A549 (cell line): ENCODE measurements around the gene CD8A. TPM values are rescaled to one million over a fixed set of nuclear protein-coding genes. Genes with fewer than 3 reads are reported as not detected.
"Not testable (repeated sequence)": the region's sequence is repeated elsewhere in the genome, so short reads cannot be mapped to it uniquely, and the experiment has no call there.

ENCODE experiments used
- ATAC-seq, 2 experiments: fragments of 200-7000 bp in 1 of 2; fragments of >200 bp in 1 of 2; cut with Nextera tagmentation in 1 of 2; cut with Tn5 transposase in 1 of 2; 3 replicates each; pipeline versions ENCODE4 v1.8.0 to v1.9.1; 2018 to 2020; ENCODE audit warnings: mild to moderate bottlenecking in 1 of 2, moderate library complexity in 1 of 2
- CTCF ChIA-PET: fragments of 300-600 bp; sonication (Branson Sonifier 250); formaldehyde crosslinking; extraction: SDS; loops from one replicate; lab custom pipeline; 2021; ENCODE audit warnings: antibody characterized with exemption, inconsistent platforms; lab: Yijun Ruan, JAX
- POLR2A ChIA-PET: fragments of 350-600 bp; formaldehyde crosslinking; extraction: SDS; loops from one replicate; lab custom pipeline; 2021; ENCODE audit warnings: antibody characterized with exemption, inconsistent platforms; lab: Yijun Ruan, JAX
- DNase-seq, 2 experiments: peaks; one replicate each; pipeline versions ENCODE4 v3.0.0 to v3.0.0-alpha.2; 2011 to 2016; ENCODE audit warnings: low read depth in 1 of 2, low spot score in 1 of 2
- FAIRE-seq: peaks from 2 replicates; lab custom pipeline; 2011; peaks lifted over from hg19 to GRCh38; lab: Jason Lieb, UNC
- H3K27ac ChIP-seq, 2 experiments: fragments of >200 bp; sonication (Bioruptor Twin); formaldehyde crosslinking; 3 replicates each; pipeline ENCODE4 v1.5.1; 2016 to 2017
- H3K4me1 ChIP-seq: fragments of >200 bp; sonication (Bioruptor Twin); formaldehyde crosslinking; 3 replicates; pipeline ENCODE4 v1.6.1; 2016
- H3K4me2 ChIP-seq: fragments of >200 bp; sonication (Bioruptor Twin); formaldehyde crosslinking; 3 replicates; pipeline ENCODE4 v1.6.1; 2016
- H3K4me3 ChIP-seq: fragments of >200 bp; sonication (Bioruptor Twin); formaldehyde crosslinking; 3 replicates; pipeline ENCODE4 v1.5.1; 2016
- H3K9me3 ChIP-seq: fragments of >200 bp; sonication (Bioruptor Twin); formaldehyde crosslinking; 3 replicates; pipeline ENCODE4 v1.6.1; 2016
- ESRRA ChIP-seq: fragments of 150-350 bp; IDR thresholded peaks from 2 replicates; pipeline ENCODE4 v1.6.1; 2014; ENCODE audit warnings: mild to moderate bottlenecking, low read length, borderline replicate concordance
- JUNB ChIP-seq: fragments of >200 bp; sonication (Bioruptor Twin); formaldehyde crosslinking; IDR thresholded peaks from 2 replicates; pipeline ENCODE4 v1.6.1; 2016
- KDM1A ChIP-seq: fragments of 200-600 bp; sonication (generic); IDR thresholded peaks from 2 replicates; pipeline ENCODE4 v1.6.1; 2016; ENCODE audit warnings: low read depth, mild to moderate bottlenecking
- NFE2L2 ChIP-seq: fragments of 150-350 bp; conservative IDR thresholded peaks from 2 replicates; pipeline ENCODE4 v1.6.1; 2014; ENCODE audit warnings: low read length
- POLR2AphosphoS2 ChIP-seq: conservative IDR thresholded peaks from 2 replicates; pipeline ENCODE4 v1.6.1; 2012; ENCODE audit warnings: low read length, improper control_type of control experiment, inconsistent platforms
- RCOR1 ChIP-seq: fragments of 150-350 bp; IDR thresholded peaks from 2 replicates; pipeline ENCODE4 v1.6.1; 2014; ENCODE audit warnings: antibody characterized with exemption, low read length, low read depth
- ZC3H11A ChIP-seq: fragments of 450-650 bp; IDR thresholded peaks from 2 replicates; pipeline ENCODE4 v1.6.1; 2014; ENCODE audit warnings: antibody characterized with exemption, mild to moderate bottlenecking
- ZFP36 ChIP-seq: fragments of 450-650 bp; IDR thresholded peaks from 2 replicates; pipeline ENCODE4 v1.6.1; 2014; ENCODE audit warnings: borderline replicate concordance; ENCODE audit not compliant: partially characterized antibody
- WGBS: methylation state at CpG from one replicate; pipeline ENCODE4 v1.1.6; 2017; ENCODE audit errors: missing lambda C conversion rate; 5-methylcytosine and 5-hydroxymethylcytosine counted together
- polyA minus RNA-seq: library from RNA; depleted of rRNA, polyadenylated mRNA; stranded (reverse); fragments of >200 nt; gene quantifications from 2 replicates; pipeline ENCODE4 v1.2.3, GENCODE V29; 2011; rRNA and poly(A)+ RNA removed
- polyA plus RNA-seq, 4 experiments: library from polyadenylated mRNA; depleted of rRNA in 3 of 4; stranded (reverse); fragments of >200 nt; fragmentation: RNase III in 1 of 4; extraction: RNeasy Plus Mini Kit Qiagen cat#74134 plus additional on column Dnase treatment in 1 of 4; gene quantifications; 2 replicates in 3 of 4; 3 replicates in 1 of 4; pipeline ENCODE4 v1.2.3, GENCODE V29; 2011 to 2017
- TF ChIP-seq, protein P1 (sequence below): fragments of >200 bp; sonication (Bioruptor Twin); formaldehyde crosslinking; IDR thresholded peaks from 3 replicates; pipeline ENCODE4 v1.5.1; 2016

The CD8A gene
- 0.29 and 0.40 TPM in 2 replicates for polyA plus RNA-seq (2011; rRNA removed)
- 0.06 and 0.07 TPM in 2 replicates for polyA plus RNA-seq (2012; cell fraction: cytosol; rRNA removed)
- polyA plus RNA-seq (2012; cell fraction: nucleus; rRNA removed): 0.07 and 0.12 TPM in 2 replicates
- 0.10 to 0.25 TPM (median 0.22 TPM) in 3 replicates for polyA plus RNA-seq (2017; fragmentation: RNase III; extraction: RNeasy Plus Mini Kit Qiagen cat#74134 plus additional on column Dnase treatment)
- polyA minus RNA-seq: 0.08 and 0.24 TPM in 2 replicates

DNA sequence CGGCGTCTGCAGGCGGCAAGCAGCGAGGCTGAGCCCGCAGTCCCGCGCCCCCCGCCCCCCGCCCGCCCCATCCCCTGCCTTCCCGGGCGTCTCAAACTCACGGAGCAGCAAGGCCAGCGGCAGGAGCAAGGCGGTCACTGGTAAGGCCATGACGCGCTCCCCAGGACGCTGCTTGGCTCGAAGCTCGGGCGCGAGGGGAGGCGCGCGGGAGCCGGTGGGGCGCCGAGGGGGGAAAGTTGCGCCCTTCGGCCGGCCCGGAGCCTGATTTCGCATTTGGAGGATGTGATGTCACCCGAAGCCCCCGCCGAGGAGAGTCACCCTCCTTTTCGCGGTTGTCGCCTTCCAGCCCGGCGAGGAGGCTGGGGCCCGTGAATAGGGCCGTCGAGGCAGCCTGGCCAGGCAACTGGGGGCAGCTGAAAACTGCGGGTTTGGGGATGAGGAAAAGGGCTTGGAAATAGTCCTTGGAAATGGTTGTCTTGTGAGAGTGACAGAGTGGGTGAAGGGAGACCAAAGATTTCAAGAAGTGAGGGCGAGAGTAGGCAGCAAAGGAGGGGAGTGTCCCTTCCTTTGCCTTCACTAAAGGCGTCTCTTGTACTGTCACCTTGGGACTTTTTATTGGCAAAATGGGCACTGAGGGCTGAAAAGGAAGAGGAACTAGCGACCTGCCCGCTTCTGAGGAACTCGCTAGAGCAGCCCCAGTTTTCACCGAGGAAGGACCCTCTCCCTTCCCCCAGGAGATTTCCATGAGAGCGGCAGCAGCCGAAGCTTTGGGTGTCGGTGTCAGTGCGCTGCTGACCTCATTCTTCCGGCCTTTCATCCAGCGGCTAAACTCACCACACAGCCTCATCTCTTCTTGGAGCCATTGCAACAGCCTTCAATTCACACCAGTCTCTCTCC is at the start of gene CD8A:
Gene CD8A (minus strand): TSS at position 238 of the 897 bp plus-strand sequence. CDS start 88 bp downstream, at position 150.
- H3K27ac ChIP-seq: no peak within 1 kb of the TSS
- DNase-seq (no peak), ATAC-seq (peak in 1 of 2 experiments; percentile 40; a peak in 3 of 6 replicates), FAIRE-seq (no peak)
- H3K4me1 ChIP-seq: peaks cover 19% of the 10 kb centered on the region; the same call in 2 of the 3 replicates
- WGBS: 58% methylated on average over 19 of the region's 57 CpGs
- 0 out of 3 replicates have a peak, but pooled peaks cover 1% of the 10 kb centered on the region for H3K9me3 ChIP-seq
- POLR2A ChIA-PET: interaction anchor here (0.6 kb wide), 1 partner anchor 143 kb away, joined by 4 read pairs; no protein-coding TSS in a partner anchor
- CTCF ChIA-PET: interaction anchor here (0.5 to 2.4 kb wide), 3 partner anchors 13 to 26 kb away, joined by 3 to 13 read pairs (median 6); no protein-coding TSS in a partner anchor
- TF ChIP-seq, protein P1, sequence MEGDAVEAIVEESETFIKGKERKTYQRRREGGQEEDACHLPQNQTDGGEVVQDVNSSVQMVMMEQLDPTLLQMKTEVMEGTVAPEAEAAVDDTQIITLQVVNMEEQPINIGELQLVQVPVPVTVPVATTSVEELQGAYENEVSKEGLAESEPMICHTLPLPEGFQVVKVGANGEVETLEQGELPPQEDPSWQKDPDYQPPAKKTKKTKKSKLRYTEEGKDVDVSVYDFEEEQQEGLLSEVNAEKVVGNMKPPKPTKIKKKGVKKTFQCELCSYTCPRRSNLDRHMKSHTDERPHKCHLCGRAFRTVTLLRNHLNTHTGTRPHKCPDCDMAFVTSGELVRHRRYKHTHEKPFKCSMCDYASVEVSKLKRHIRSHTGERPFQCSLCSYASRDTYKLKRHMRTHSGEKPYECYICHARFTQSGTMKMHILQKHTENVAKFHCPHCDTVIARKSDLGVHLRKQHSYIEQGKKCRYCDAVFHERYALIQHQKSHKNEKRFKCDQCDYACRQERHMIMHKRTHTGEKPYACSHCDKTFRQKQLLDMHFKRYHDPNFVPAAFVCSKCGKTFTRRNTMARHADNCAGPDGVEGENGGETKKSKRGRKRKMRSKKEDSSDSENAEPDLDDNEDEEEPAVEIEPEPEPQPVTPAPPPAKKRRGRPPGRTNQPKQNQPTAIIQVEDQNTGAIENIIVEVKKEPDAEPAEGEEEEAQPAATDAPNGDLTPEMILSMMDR: no peak
- TF ChIP-seq RCOR1 (no peak), POLR2AphosphoS2 (no peak), NFE2L2 (no peak), ZC3H11A (no peak), ESRRA (no peak), ZFP36 (no peak), JUNB (no peak), KDM1A (no peak)
- peak within 1 kb of the TSS; percentile 31 for H3K4me3 ChIP-seq
- peak within 1 kb of the TSS; percentile 80 for H3K4me2 ChIP-seq

DNA sequence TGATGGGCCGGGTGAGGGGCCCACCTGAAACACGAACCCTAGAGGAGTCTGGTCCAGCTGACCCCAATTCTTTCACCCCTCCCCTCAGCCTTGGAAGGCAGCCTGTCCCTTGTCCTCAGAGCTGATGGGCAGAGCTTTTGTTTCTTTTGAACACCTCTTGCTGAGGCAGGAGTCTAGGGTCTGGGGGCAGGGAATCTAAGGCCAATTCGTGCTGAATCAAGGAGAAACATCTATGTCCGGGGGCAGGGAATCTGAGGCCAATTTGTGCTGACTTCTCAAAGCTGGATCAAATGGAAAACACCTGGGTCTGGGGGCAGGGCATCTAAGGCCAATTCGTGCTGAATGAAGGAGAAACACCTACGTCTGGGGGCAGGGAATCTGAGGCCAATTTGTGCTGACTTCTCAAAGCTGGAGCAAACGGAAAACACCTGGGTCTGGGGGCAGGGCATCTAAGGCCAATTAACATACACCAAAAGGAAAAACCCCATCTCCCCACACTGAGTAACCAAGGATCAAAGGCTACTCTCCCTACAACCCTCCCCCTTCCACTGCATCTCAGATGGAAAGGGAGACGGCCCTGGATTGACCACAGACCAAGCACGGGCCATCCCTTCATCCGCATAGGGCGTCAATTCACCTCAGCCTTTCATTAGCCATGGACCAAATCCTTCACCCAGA is 49.3 kb upstream of the CD8A start:
- H3K27ac ChIP-seq, H3K4me3 ChIP-seq, H3K4me2 ChIP-seq, H3K9me3 ChIP-seq, ATAC-seq, CTCF ChIA-PET, POLR2A ChIA-PET, FAIRE-seq, DNase-seq: not testable (repeated sequence)
- H3K4me1 ChIP-seq: peaks cover 13% of the 10 kb centered on the region
- 86% methylated on average over 9 of the region's 11 CpGs for WGBS

DNA sequence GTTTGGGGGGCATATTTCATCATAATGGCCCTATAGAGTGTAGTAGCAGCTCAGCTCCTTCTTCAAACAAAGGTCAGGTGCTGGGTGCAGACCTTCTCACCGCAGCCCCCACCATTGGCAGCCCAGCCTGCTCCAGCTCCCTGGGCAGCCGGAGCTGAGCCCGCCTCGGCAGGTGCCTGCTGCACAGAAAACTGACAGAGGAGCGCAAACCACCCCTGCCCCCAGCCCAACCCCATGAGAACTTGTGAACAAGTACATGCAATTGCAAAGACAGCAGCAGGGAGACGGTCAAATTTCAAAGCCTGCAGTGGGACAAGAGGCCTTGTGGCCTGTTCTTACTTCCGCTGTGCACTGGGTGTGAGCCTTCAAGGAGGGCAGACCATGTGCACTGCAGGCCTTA is 48.7 kb upstream of the CD8A start:
- H3K27ac ChIP-seq, ATAC-seq, CTCF ChIA-PET, FAIRE-seq, POLR2A ChIA-PET, H3K4me3 ChIP-seq, H3K4me2 ChIP-seq, DNase-seq, H3K9me3 ChIP-seq: not testable (repeated sequence)
- 97% methylated on average over 7 of the region's 7 CpGs for WGBS
- H3K4me1 ChIP-seq: peaks cover 13% of the 10 kb centered on the region

DNA sequence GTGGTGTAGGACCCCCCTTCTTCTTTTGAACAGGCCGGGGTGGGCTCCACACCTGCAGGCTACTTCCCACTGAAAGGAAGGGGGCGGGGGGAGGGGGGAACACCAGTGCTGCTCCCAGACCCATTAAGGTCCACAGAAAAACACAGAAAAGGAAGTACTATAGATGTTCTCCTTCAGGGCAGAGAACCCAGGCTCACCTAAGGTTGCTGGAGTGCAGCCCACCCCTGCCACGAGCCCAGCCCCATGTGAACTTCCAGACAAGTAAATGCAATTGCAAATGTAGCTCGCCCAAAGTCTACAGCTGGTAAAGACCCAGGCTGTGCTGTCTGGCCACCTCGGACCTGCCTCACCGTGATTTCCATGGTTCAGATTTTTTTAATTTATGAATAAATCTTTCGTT is 47.0 kb upstream of the CD8A start:
- H3K4me3 ChIP-seq, DNase-seq, CTCF ChIA-PET, FAIRE-seq, H3K9me3 ChIP-seq, POLR2A ChIA-PET: not testable (repeated sequence)
- Histone ChIP-seq H3K4me1 (peaks cover 13% of the 10 kb centered on the region), H3K27ac (peak overlapping the region; percentile 70 to 85; a peak in 5 of 6 replicates), H3K4me2 (peak overlapping the region; percentile 83)
- ATAC-seq: peak; percentile 14 to 15; a peak in 2 of 6 replicates
- 59% methylated on average over 5 of the region's 7 CpGs for WGBS
